Naive thymus-derived CD8-positive, alpha-beta T cell (primary cell): Measurements from ENCODE around the gene CCDC174. TPM values are rescaled to one million over a fixed set of nuclear protein-coding genes. Genes with fewer than 3 reads are reported as not detected.

Experiments used
- ATAC-seq, 2 donors: fragments of 150-1000 bp; cut with Tn5 transposase in 1 of 2; sonication (Bioruptor Pico), chemical (Tn5 transposase) in 1 of 2; 1 replicate in 1 of 2; 2 replicates in 1 of 2; pipeline ENCODE4 v1.10.0; 2021; ENCODE audit warnings: mild to moderate bottlenecking in 2 of 2, moderate library complexity in 2 of 2
- POLR2A ChIA-PET: fragments of 350-600 bp; sonication (Branson Sonifier 250); formaldehyde crosslinking; loops from one replicate; lab custom pipeline; 2021; ENCODE audit warnings: antibody characterized with exemption; lab: Charles Lee
- DNase-seq, 10 donors: peaks; one replicate each; pipeline versions ENCODE4 v3.0.0 to v3.0.0-alpha.2; 2020 to 2022
- H3K27ac Mint-ChIP-seq, 10 donors: one replicate each; pipeline ENCODE4 v1.8.0; 2020 to 2022; ENCODE audit warnings: mild to moderate bottlenecking in 10 of 10, mixed read lengths in 10 of 10, moderate library complexity in 4 of 10, inconsistent platforms in 1 of 10
- H3K27me3 Mint-ChIP-seq, 5 donors: one replicate each; pipeline ENCODE4 v1.8.0; 2021 to 2022; ENCODE audit warnings: mixed read lengths in 5 of 5
- H3K36me3 Mint-ChIP-seq, 3 donors: one replicate each; pipeline ENCODE4 v1.8.0; 2020 to 2022; ENCODE audit warnings: mixed read lengths in 3 of 3, mild to moderate bottlenecking in 2 of 3, inconsistent platforms in 1 of 3
- H3K4me1 Mint-ChIP-seq, 4 donors: one replicate each; pipeline ENCODE4 v1.8.0; 2021 to 2022; ENCODE audit warnings: mixed read lengths in 4 of 4
- H3K4me3 Mint-ChIP-seq, 10 donors: one replicate each; pipeline ENCODE4 v1.8.0; 2020 to 2022; ENCODE audit warnings: mild to moderate bottlenecking in 10 of 10, mixed read lengths in 10 of 10, moderate library complexity in 6 of 10, inconsistent platforms in 1 of 10
- H3K9me3 Mint-ChIP-seq, 9 donors: one replicate each; pipeline ENCODE4 v1.8.0; 2020 to 2022; ENCODE audit warnings: mixed read lengths in 9 of 9, mild to moderate bottlenecking in 3 of 9, inconsistent platforms in 1 of 9, moderate library complexity in 1 of 9
- polyA plus RNA-seq, 3 donors: library from polyadenylated mRNA; unstranded; fragments of 300-500 nt; fragmentation: Illumina TruSeq; gene quantifications; one replicate each; pipeline ENCODE4 v1.2.3, GENCODE V29; 2021
- total RNA-seq, 8 experiments: library from RNA in 2 of 8; stranded (reverse) in 2 of 8; gene quantifications; one replicate each; pipeline ENCODE4 v1.2.3 and lab custom pipeline; 2021 to 2026

The CCDC174 gene
- total and polyA plus RNA-seq, 5 experiments from 2014 or later = 16.6 to 47.1 (median 26.2) TPM

DNA sequence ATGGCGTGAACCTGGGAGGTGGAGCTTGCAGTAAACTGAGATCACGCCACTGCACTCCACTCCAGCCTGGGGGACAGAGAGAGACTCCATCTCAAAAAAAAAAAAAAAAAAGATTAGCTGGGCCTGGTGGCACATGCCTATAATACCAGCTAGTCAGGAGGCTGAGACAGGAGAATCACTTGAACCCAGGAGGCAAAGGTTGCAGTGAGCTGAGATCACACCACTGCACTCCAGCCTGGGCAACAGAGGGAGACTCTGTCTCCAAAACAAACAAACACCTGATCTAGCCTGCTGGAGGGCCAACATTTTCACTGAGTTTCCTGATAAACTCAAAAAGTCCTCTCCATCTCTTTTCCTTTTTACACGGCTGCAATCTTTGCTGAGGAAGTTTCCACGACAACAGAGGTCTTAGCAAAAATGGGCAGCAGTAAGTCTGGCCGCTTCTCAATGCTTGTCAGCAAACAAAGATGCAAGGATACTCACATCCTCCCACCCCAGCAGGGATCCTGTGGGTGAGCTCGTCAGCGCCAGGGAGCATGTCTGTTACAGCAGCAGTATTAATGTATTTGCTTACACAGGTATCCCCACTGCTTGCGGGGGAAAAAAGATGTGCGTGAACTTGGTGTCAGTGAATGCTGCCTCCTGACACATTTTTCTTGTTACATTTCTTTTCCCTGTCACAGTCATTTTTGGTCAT is 21.0 kb upstream of the CCDC174 start:
- Mint-ChIP-seq H3K9me3 (peaks cover 0 to 3% (median 0%) of the 10 kb centered on the region in 9 donors), H3K27ac (no peak overlapping the region), H3K4me1 (no peaks in the 10 kb centered on the region), H3K36me3 (no peaks in the 10 kb centered on the region), H3K4me3 (no peak overlapping the region), H3K27me3 (peaks cover 11 to 32% (median 12%) of the 10 kb centered on the region in 5 donors)
- no peak for DNase-seq
- no peak for ATAC-seq
- POLR2A ChIA-PET = no interaction called here

DNA sequence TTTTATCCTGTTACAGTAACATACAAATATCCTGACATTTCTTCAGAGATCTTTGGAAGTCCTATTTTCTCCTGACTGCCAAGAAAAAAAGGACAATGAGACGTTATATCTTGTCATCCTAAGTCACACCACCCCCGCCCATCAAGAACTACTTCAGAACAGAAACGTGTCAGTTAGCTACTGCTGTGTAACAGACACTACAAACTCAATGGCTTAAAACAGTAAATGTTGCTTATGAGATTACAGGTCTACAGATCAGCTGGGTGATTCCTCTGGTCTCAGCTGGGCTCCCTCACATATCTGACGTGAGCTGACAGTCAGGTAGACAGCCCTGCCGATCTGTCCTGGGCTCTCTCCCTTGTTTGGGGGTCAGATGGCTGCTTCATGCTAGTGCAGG is 20.5 kb upstream of the CCDC174 start:
- Mint-ChIP-seq H3K27ac (no peak overlapping the region), H3K36me3 (no peaks in the 10 kb centered on the region), H3K4me3 (no peak overlapping the region), H3K27me3 (peaks cover 12 to 37% (median 13%) of the 10 kb centered on the region in 5 donors), H3K4me1 (no peaks in the 10 kb centered on the region), H3K9me3 (peaks cover 0 to 3% (median 0%) of the 10 kb centered on the region in 9 donors)
- ATAC-seq (no peak), DNase-seq (no peak)
- POLR2A ChIA-PET = no interaction called here

GRCh38 chr3:14631687-14632441 is 19.7 kb upstream of the CCDC174 start:
- ATAC-seq = no peak
- H3K27me3 Mint-ChIP-seq = peaks cover 15 to 45% (median 17%) of the 10 kb centered on the region in 5 donors
- no peak overlapping the region for H3K27ac Mint-ChIP-seq
- no peaks in the 10 kb centered on the region for H3K4me1 Mint-ChIP-seq
- H3K9me3 Mint-ChIP-seq = peaks cover 0 to 3% (median 0%) of the 10 kb centered on the region in 9 donors
- no peak for DNase-seq
- no peak overlapping the region for H3K4me3 Mint-ChIP-seq
- H3K36me3 Mint-ChIP-seq = no peaks in the 10 kb centered on the region
- POLR2A ChIA-PET = no interaction called here

- ATAC-seq (no peak), DNase-seq (no peak)
- H3K27ac Mint-ChIP-seq = no peak overlapping the region
- H3K4me1 Mint-ChIP-seq = no peaks in the 10 kb centered on the region
- peaks cover 21 to 50% (median 22%) of the 10 kb centered on the region in 5 donors for H3K27me3 Mint-ChIP-seq
- H3K9me3 Mint-ChIP-seq = peaks cover 0 to 3% (median 0%) of the 10 kb centered on the region in 9 donors
- POLR2A ChIA-PET = no interaction called here
- H3K36me3 Mint-ChIP-seq = no peaks in the 10 kb centered on the region
- no peak overlapping the region for H3K4me3 Mint-ChIP-seq
Observed at GRCh38 chr3:14632442-14632930, 19.1 kb upstream of the CCDC174 start.

GRCh38 chr3:14633417-14633816 is 18.1 kb upstream of the CCDC174 start:
- DNase-seq (no peak), ATAC-seq (no peak)
- no peaks in the 10 kb centered on the region for H3K9me3 Mint-ChIP-seq
- POLR2A ChIA-PET = no interaction called here
- no peak overlapping the region for H3K27ac Mint-ChIP-seq
- H3K4me1 Mint-ChIP-seq = no peaks in the 10 kb centered on the region
- no peak overlapping the region for H3K4me3 Mint-ChIP-seq
- H3K36me3 Mint-ChIP-seq = no peaks in the 10 kb centered on the region
- peaks cover 20 to 51% (median 25%) of the 10 kb centered on the region in 5 donors for H3K27me3 Mint-ChIP-seq

GRCh38 chr3:14633819-14634424 is 17.6 kb upstream of the CCDC174 start:
- H3K27ac Mint-ChIP-seq = no peak overlapping the region
- H3K4me3 Mint-ChIP-seq = no peak overlapping the region
- no peaks in the 10 kb centered on the region for H3K4me1 Mint-ChIP-seq
- POLR2A ChIA-PET = interaction anchor here (0.6 kb wide), 1 partner anchor 17 kb away, joined by 4 read pairs; the partner anchor contains the start of gene CCDC174
- H3K9me3 Mint-ChIP-seq = no peaks in the 10 kb centered on the region
- DNase-seq (peak; percentile 28 to 75 (median 50)), ATAC-seq (peak; percentile 72 to 78)
- H3K27me3 Mint-ChIP-seq = peaks cover 16 to 49% (median 29%) of the 10 kb centered on the region in 5 donors
- no peaks in the 10 kb centered on the region for H3K36me3 Mint-ChIP-seq

GRCh38 chr3:14634763-14635400 is 16.7 kb upstream of the CCDC174 start:
- Mint-ChIP-seq H3K4me3 (no peak overlapping the region), H3K4me1 (no peaks in the 10 kb centered on the region), H3K36me3 (no peaks in the 10 kb centered on the region), H3K9me3 (no peaks in the 10 kb centered on the region), H3K27ac (no peak overlapping the region), H3K27me3 (peaks cover 20 to 57% (median 34%) of the 10 kb centered on the region in 5 donors)
- DNase-seq (no peak), ATAC-seq (no peak)
- POLR2A ChIA-PET = interaction anchor here (0.6 kb wide), 1 partner anchor 16 kb away, joined by 4 read pairs; the partner anchor contains the start of gene CCDC174

DNA sequence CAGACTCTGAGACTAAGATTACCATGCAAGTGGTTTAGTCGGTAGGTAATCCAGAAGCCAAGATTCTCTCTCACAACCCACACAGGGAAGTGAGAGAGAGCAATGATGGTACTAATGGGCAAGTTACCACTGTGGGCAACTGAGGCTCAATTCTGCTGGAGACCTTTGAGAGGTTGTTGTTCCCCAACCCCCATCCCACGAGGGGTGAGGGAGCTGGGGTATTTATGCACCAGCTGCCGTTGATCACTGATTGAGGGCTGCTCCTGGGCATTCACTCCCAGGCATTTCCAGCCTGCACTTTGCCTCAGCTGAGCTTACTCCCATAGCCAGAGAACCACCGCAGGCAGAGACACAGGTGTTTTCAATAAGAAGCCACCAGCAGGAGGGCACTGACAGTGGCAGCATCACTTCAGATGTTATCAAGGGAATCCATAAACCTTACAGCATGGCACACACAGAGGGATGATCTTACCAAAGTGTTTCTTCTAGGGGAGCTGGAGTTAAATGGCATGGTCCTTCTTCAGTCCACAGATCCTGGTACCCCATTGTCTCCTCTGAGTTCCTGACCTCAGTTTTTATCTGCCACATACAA is 15.0 kb upstream of the CCDC174 start:
- H3K4me1 Mint-ChIP-seq = no peaks in the 10 kb centered on the region
- ATAC-seq = no peak
- no peak overlapping the region for H3K27ac Mint-ChIP-seq
- no peak overlapping the region for H3K4me3 Mint-ChIP-seq
- no peaks in the 10 kb centered on the region for H3K9me3 Mint-ChIP-seq
- POLR2A ChIA-PET = no interaction called here
- H3K36me3 Mint-ChIP-seq = no peaks in the 10 kb centered on the region
- DNase-seq = no peak
- peaks cover 20 to 63% (median 31%) of the 10 kb centered on the region in 5 donors for H3K27me3 Mint-ChIP-seq

DNA sequence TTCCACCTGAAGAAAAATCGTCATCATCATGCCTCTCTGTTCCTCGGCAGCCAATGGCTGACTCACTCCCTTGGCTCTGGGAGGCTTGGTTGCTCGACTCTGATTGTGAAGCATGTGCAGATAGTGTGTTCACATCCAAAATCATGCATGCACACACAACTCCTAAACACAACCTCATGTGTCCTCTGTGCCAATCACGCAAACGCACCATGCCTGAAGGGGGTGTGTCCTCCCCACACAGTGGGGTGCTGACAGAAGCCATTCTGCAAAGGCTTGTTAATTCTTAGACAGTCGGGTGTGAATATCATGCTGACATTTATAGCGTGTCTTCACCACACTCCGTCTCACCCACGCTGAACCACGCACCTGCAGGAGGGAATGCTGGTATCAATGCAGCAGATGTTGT is 11.4 kb upstream of the CCDC174 start:
- peaks cover 20 to 48% (median 34%) of the 10 kb centered on the region in 5 donors for H3K27me3 Mint-ChIP-seq
- H3K4me3 Mint-ChIP-seq = no peak overlapping the region
- POLR2A ChIA-PET = interaction anchor here (2.3 kb wide), 1 partner anchor 12 kb away, joined by 7 read pairs; the partner anchor contains the start of gene CCDC174
- H3K27ac Mint-ChIP-seq = peak overlapping the region in 1 of 10 donors; percentile 73
- no peak for DNase-seq
- H3K4me1 Mint-ChIP-seq = peaks cover 0 to 2% (median under 1%) of the 10 kb centered on the region in 4 donors
- H3K36me3 Mint-ChIP-seq = no peaks in the 10 kb centered on the region
- ATAC-seq = no peak
- no peaks in the 10 kb centered on the region for H3K9me3 Mint-ChIP-seq

GRCh38 chr3:14640734-14641133 is 10.8 kb upstream of the CCDC174 start:
- Mint-ChIP-seq H3K27me3 (peaks cover 19 to 43% (median 28%) of the 10 kb centered on the region in 5 donors), H3K9me3 (no peaks in the 10 kb centered on the region), H3K4me1 (peaks cover 0 to 4% (median 1%) of the 10 kb centered on the region in 4 donors), H3K36me3 (no peaks in the 10 kb centered on the region), H3K27ac (no peak overlapping the region), H3K4me3 (no peak overlapping the region)
- no peak for ATAC-seq
- no peak for DNase-seq
- POLR2A ChIA-PET = interaction anchor here (2.3 kb wide), 1 partner anchor 11 kb away, joined by 7 read pairs; the partner anchor contains the start of gene CCDC174

DNA sequence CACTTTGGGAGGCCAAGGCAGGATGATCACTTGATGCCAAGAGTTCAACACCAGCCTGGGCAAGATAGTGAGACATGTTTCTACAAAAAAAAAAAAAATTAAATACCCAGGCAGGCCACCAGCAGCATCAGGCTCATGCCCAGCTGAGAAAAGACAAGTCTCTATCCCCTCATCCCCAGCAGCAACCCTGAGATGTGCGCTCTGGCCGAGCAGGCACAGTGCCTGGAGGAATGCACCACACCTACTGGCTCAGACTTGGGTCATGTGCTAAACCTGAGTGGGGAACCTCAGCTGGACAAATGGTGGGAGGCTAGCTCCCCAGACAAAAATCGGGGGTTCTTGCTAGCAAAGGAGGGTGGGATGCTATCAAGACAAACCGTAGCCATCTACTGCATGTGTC is 10.2 kb upstream of the CCDC174 start:
- POLR2A ChIA-PET = interaction anchor here (2.3 kb wide), 1 partner anchor 10 kb away, joined by 7 read pairs; the partner anchor contains the start of gene CCDC174
- ATAC-seq = no peak
- Mint-ChIP-seq H3K27ac (no peak overlapping the region), H3K4me3 (no peak overlapping the region), H3K4me1 (peaks cover 0 to 4% (median 1%) of the 10 kb centered on the region in 4 donors), H3K36me3 (no peaks in the 10 kb centered on the region), H3K9me3 (no peaks in the 10 kb centered on the region), H3K27me3 (peaks cover 17 to 37% (median 22%) of the 10 kb centered on the region in 5 donors)
- DNase-seq = no peak

- Mint-ChIP-seq H3K27ac (no peak overlapping the region), H3K27me3 (peaks cover 0 to 6% (median 0%) of the 10 kb centered on the region in 5 donors), H3K4me3 (no peak overlapping the region), H3K36me3 (no peaks in the 10 kb centered on the region), H3K9me3 (peaks cover 0 to 1% (median 0%) of the 10 kb centered on the region in 9 donors), H3K4me1 (peaks cover 9 to 22% (median 17%) of the 10 kb centered on the region in 4 donors)
- POLR2A ChIA-PET = no interaction called here
- DNase-seq (no peak), ATAC-seq (no peak)
Observed at GRCh38 chr3:14645453-14645852, 6.1 kb upstream of the CCDC174 start.
